Measurements from ENCODE around the gene FKBP9. TPM values are rescaled to one million over a fixed set of nuclear protein-coding genes. Genes with fewer than 3 reads are reported as not detected.

Gene FKBP9
- total and polyA plus RNA-seq, 2 of the 8 experiments (the other 6 are each of a cell fraction or from before 2014, with no cell fraction given), result 7.2 to 10.1 TPM

DNA sequence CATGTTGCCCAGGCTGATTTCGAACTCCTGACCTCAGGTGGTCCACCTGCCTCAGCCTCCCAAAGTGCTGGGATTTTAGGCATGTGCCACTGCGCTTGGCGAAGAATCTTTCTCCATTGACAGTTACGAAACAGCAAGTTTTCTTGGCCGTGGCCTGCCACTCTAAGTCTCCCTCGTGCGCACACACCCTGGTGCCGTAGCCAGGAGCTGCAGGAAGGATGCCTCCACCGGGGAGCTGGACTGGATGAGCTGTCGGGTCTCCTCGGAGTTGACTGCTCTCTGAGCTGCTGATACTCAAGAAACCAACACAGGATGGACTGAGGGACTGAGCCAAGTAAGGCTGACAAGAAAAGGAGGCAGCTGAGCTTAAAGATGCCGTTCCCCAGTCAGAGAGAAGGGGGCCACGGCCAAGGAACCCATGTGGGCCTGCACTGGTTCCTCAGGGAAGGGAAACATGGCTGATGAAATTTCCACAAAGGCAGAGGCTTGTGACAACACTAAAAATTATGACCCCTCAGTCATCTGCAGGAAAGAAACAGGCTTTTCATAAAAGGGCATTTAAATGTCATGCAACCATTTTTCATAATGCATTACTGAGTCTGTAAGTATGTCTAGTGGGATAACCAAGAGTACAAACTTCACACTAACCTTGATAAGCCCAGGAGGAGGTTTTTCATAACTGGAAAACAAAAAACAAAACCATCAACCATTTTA, 27.7 kb upstream of the FKBP9 start:
- Histone ChIP-seq H3K9me3 (ENCODE audit: insufficient read depth in 2 of 2, low read depth in 1 of 2, low read length in 1 of 2) (no peaks in the 10 kb centered on the region), H3K14ac (ENCODE audit: insufficient read length) (no peak overlapping the region), H2BK120ac (replicated peaks; ENCODE audit: low read depth, low read length) (no peak overlapping the region), H3K79me2 (ENCODE audit: control insufficient read depth in 1 of 2, insufficient read depth in 2 of 2, low read length in 2 of 2) (no peaks in the 10 kb centered on the region), H3K9ac (replicated peaks in 1 of 4; ENCODE audit: extremely low read depth in 1 of 4, low read depth in 3 of 4, low read length in 3 of 4) (no peak overlapping the region), H3K18ac (ENCODE audit: extremely low read depth, low read length) (no peak overlapping the region), H2AK5ac (ENCODE audit: low read depth, low read length) (no peak overlapping the region), H4K91ac (replicated peaks; ENCODE audit: insufficient read length, low read length) (no peak overlapping the region), H4K8ac (ENCODE audit: extremely low read depth, insufficient read depth, low read length) (no peak overlapping the region), H3K4me1 (replicated peaks in 1 of 4; ENCODE audit: control insufficient read depth in 3 of 4, insufficient read depth in 4 of 4, low read length in 3 of 4) (no peaks in the 10 kb centered on the region), H3K56ac (replicated peaks; ENCODE audit: insufficient read length, low read depth, low read length) (no peak overlapping the region), H3K27ac (ENCODE audit: low read depth, low read length) (no peak overlapping the region), H3K36me3 (ENCODE audit: control insufficient read depth in 2 of 4, insufficient read depth in 4 of 4, low read length in 3 of 4) (no peaks in the 10 kb centered on the region), H2BK12ac (ENCODE audit: low read depth, low read length) (no peak overlapping the region), H2BK15ac (ENCODE audit: low read length) (no peak overlapping the region), H4K20me1 (replicated peaks in 1 of 2; ENCODE audit: control insufficient read depth in 1 of 2, insufficient read depth in 2 of 2, low read length in 2 of 2) (peaks cover 0 to 1% of the 10 kb centered on the region in 2 experiments), H3K4me3 (ENCODE audit: extremely low read depth in 1 of 4, insufficient read depth in 2 of 4, low read depth in 3 of 4, low read length in 4 of 4) (no peak overlapping the region), H3K4me2 (ENCODE audit: insufficient read depth in 1 of 2, low read depth in 2 of 2, low read length in 2 of 2) (no peak overlapping the region), H2AFZ (ENCODE audit: low read length) (no peak overlapping the region), H3K23me2 (ENCODE audit: low read depth, low read length) (no peaks in the 10 kb centered on the region), H2BK5ac (ENCODE audit: low read depth, low read length) (no peak overlapping the region), H4K5ac (ENCODE audit: insufficient read length, low read depth, low read length) (no peak overlapping the region), H3K79me1 (ENCODE audit: low read depth, low read length) (no peaks in the 10 kb centered on the region), H3K4ac (replicated peaks; ENCODE audit: insufficient read length, low read depth, low read length) (no peak overlapping the region), H3K27me3 (replicated peaks in 1 of 4; ENCODE audit: control insufficient read depth in 3 of 4, extremely low read depth in 1 of 4, insufficient read depth in 3 of 4, low read length in 3 of 4) (peaks cover 2 to 21% (median 5%) of the 10 kb centered on the region in 4 experiments; a peak in 6 of 7 replicates), H3K23ac (ENCODE audit: insufficient read length) (no peak overlapping the region), H2BK20ac (ENCODE audit: low read length) (no peak overlapping the region)
- POLR2A ChIA-PET (ENCODE audit: partially characterized antibody), result no interaction called here
- CTCF ChIA-PET (ENCODE audit: partially characterized antibody), result interaction anchor here (0.8 to 4.0 kb wide), 6 partner anchors 11 to 179 kb away, joined by 3 to 18 read pairs (median 3); partner anchors contain the start of gene RP9
- FAIRE-seq (no peak), DNase-seq (ENCODE audit: low read depth in 1 of 2, low spot score in 2 of 2) (no peak)
- 86% methylated on average over 11 of the region's 13 CpGs; no CpG with 5 or more reads in 1 of the 2 experiments for WGBS, 2 experiments (ENCODE audit: extremely low coverage in 1 of 2, insufficient coverage in 1 of 2, insufficient read length in 1 of 2, insufficient replicate concordance in 2 of 2, low coverage in 1 of 2, low lambda C conversion rate in 2 of 2, missing lambda C conversion rate in 1 of 2)
- TF ChIP-seq RNF2 (IDR thresholded peaks at IDR 0.05; ENCODE audit: borderline replicate concordance, low read depth, low read length, missing control alignments, poor library complexity, severe bottlenecking) (no peak), TBP (IDR thresholded peaks at IDR 0.05; ENCODE audit: low read depth, low read length) (no peak), SIX5 (IDR thresholded peaks at IDR 0.05; ENCODE audit: low read depth, low read length) (no peak), NANOG (IDR thresholded peaks at IDR 0.05; ENCODE audit: insufficient read depth, low read depth, low read length, poor library complexity, severe bottlenecking) (no peak), ZNF274 (IDR thresholded peaks at IDR 0.05; ENCODE audit: borderline replicate concordance, extremely low read depth, low read length) (no peak), ASH2L (IDR thresholded peaks at IDR 0.05; ENCODE audit: low read length) (no peak), POLR2A (IDR thresholded peaks at IDR 0.05; ENCODE audit: control extremely low read depth in 1 of 2, low read depth in 2 of 2, low read length in 2 of 2) (no peak), CTBP2 (IDR thresholded peaks at IDR 0.05; ENCODE audit: borderline replicate concordance, insufficient read depth, insufficient read length, low read length) (no peak)
- TF ChIP-seq, protein P1, sequence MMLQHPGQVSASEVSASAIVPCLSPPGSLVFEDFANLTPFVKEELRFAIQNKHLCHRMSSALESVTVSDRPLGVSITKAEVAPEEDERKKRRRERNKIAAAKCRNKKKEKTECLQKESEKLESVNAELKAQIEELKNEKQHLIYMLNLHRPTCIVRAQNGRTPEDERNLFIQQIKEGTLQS (IDR thresholded peaks at IDR 0.05; ENCODE audit: insufficient read depth, low read depth, low read length), result no peak
- TF ChIP-seq, protein P2, sequence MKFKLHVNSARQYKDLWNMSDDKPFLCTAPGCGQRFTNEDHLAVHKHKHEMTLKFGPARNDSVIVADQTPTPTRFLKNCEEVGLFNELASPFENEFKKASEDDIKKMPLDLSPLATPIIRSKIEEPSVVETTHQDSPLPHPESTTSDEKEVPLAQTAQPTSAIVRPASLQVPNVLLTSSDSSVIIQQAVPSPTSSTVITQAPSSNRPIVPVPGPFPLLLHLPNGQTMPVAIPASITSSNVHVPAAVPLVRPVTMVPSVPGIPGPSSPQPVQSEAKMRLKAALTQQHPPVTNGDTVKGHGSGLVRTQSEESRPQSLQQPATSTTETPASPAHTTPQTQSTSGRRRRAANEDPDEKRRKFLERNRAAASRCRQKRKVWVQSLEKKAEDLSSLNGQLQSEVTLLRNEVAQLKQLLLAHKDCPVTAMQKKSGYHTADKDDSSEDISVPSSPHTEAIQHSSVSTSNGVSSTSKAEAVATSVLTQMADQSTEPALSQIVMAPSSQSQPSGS (IDR thresholded peaks at IDR 0.05; ENCODE audit: low read length), result no peak

Measured in H1 (cell line).